A549 (cell line): ENCODE results near the gene ZBTB20. TPM values are rescaled to one million over a fixed set of nuclear protein-coding genes. Genes with fewer than 3 reads are reported as not detected.

ENCODE experiments used
- ATAC-seq, 2 experiments: fragments of 200-7000 bp in 1 of 2; fragments of >200 bp in 1 of 2; cut with Nextera tagmentation in 1 of 2; cut with Tn5 transposase in 1 of 2; 3 replicates each; pipeline versions ENCODE4 v1.8.0 to v1.9.1; 2018 to 2020; ENCODE audit warnings: mild to moderate bottlenecking in 1 of 2, moderate library complexity in 1 of 2
- CTCF ChIA-PET: fragments of 300-600 bp; sonication (Branson Sonifier 250); formaldehyde crosslinking; extraction: SDS; loops from one replicate; lab custom pipeline; 2021; ENCODE audit warnings: antibody characterized with exemption, inconsistent platforms; lab: Yijun Ruan, JAX
- POLR2A ChIA-PET: fragments of 350-600 bp; formaldehyde crosslinking; extraction: SDS; loops from one replicate; lab custom pipeline; 2021; ENCODE audit warnings: antibody characterized with exemption, inconsistent platforms; lab: Yijun Ruan, JAX
- DNase-seq, 2 experiments: peaks; one replicate each; pipeline versions ENCODE4 v3.0.0 to v3.0.0-alpha.2; 2011 to 2016; ENCODE audit warnings: low read depth in 1 of 2, low spot score in 1 of 2
- FAIRE-seq: peaks from 2 replicates; lab custom pipeline; 2011; peaks lifted over from hg19 to GRCh38; lab: Jason Lieb, UNC
- H3K27ac ChIP-seq, 2 experiments: fragments of >200 bp; sonication (Bioruptor Twin); formaldehyde crosslinking; 3 replicates each; pipeline ENCODE4 v1.5.1; 2016 to 2017
- H3K4me1 ChIP-seq: fragments of >200 bp; sonication (Bioruptor Twin); formaldehyde crosslinking; 3 replicates; pipeline ENCODE4 v1.6.1; 2016
- H3K4me2 ChIP-seq: fragments of >200 bp; sonication (Bioruptor Twin); formaldehyde crosslinking; 3 replicates; pipeline ENCODE4 v1.6.1; 2016
- H3K4me3 ChIP-seq: fragments of >200 bp; sonication (Bioruptor Twin); formaldehyde crosslinking; 3 replicates; pipeline ENCODE4 v1.5.1; 2016
- H3K9me3 ChIP-seq: fragments of >200 bp; sonication (Bioruptor Twin); formaldehyde crosslinking; 3 replicates; pipeline ENCODE4 v1.6.1; 2016
- CBX2 ChIP-seq: fragments of 200-600 bp; sonication (generic); IDR thresholded peaks from 2 replicates; pipeline ENCODE4 v1.6.1; 2016; ENCODE audit warnings: low read depth, mild to moderate bottlenecking, borderline replicate concordance
- CEBPB ChIP-seq, 2 experiments: fragments of >200 bp in 1 of 2; sonication (Bioruptor Twin) in 1 of 2; formaldehyde crosslinking in 1 of 2; IDR thresholded peaks; 2 replicates each; pipeline ENCODE4 v1.6.1; 2012 to 2016
- CHD2 ChIP-seq: fragments of 150-350 bp; IDR thresholded peaks from 2 replicates; pipeline ENCODE4 v1.6.1; 2014; ENCODE audit warnings: low read length; ENCODE audit not compliant: partially characterized antibody
- EHMT2 ChIP-seq: fragments of 200-600 bp; sonication (generic); IDR thresholded peaks from 2 replicates; pipeline ENCODE4 v1.6.1; 2016; ENCODE audit warnings: antibody characterized with exemption, low read depth, mild to moderate bottlenecking, moderate library complexity
- EP300 ChIP-seq, 2 experiments: fragments of >200 bp; sonication (Bioruptor Twin); formaldehyde crosslinking; IDR thresholded peaks; 2 replicates in 1 of 2; 3 replicates in 1 of 2; pipeline ENCODE4 v1.6.1; 2016 to 2017
- ESRRA ChIP-seq: fragments of 150-350 bp; IDR thresholded peaks from 2 replicates; pipeline ENCODE4 v1.6.1; 2014; ENCODE audit warnings: mild to moderate bottlenecking, low read length, borderline replicate concordance
- FOSL2 ChIP-seq, 2 experiments: fragments of 450-650 bp in 1 of 2; fragments of >200 bp in 1 of 2; sonication (Bioruptor Twin) in 1 of 2; formaldehyde crosslinking; IDR thresholded peaks; 2 replicates each; pipeline versions ENCODE4 v1.5.0 to v1.6.1; 2016 to 2020; ENCODE audit warnings: mild to moderate bottlenecking in 1 of 2, moderate library complexity in 1 of 2
- GATA3 ChIP-seq: IDR thresholded peaks from 2 replicates; pipeline ENCODE4 v1.6.1; 2012; ENCODE audit warnings: borderline replicate concordance
- HDAC2 ChIP-seq: fragments of 200-600 bp; sonication (generic); IDR thresholded peaks from 2 replicates; pipeline ENCODE4 v1.6.1; 2016
- HOXA7 ChIP-seq: fragments of 250-450 bp; sonication (Bioruptor Pico); IDR thresholded peaks from 2 replicates; pipeline ENCODE4 v1.5.0; 2020; ENCODE audit warnings: mild to moderate bottlenecking, moderate library complexity
- HOXB13 ChIP-seq: fragments of 250-450 bp; sonication (Bioruptor Pico); IDR thresholded peaks from 2 replicates; pipeline ENCODE4 v1.5.0; 2020; ENCODE audit warnings: low read depth, mild to moderate bottlenecking, moderate library complexity
- JUNB ChIP-seq: fragments of >200 bp; sonication (Bioruptor Twin); formaldehyde crosslinking; IDR thresholded peaks from 2 replicates; pipeline ENCODE4 v1.6.1; 2016
- KDM5A ChIP-seq: fragments of 200-600 bp; sonication (generic); IDR thresholded peaks from 2 replicates; pipeline ENCODE4 v1.6.1; 2016; ENCODE audit warnings: antibody characterized with exemption, mild to moderate bottlenecking
- MYC ChIP-seq: IDR thresholded peaks from 2 replicates; pipeline ENCODE4 v1.6.1; 2012; ENCODE audit warnings: mild to moderate bottlenecking, inconsistent platforms, low read length, improper control_type of control experiment, borderline replicate concordance
- NFE2L2 ChIP-seq: fragments of 150-350 bp; conservative IDR thresholded peaks from 2 replicates; pipeline ENCODE4 v1.6.1; 2014; ENCODE audit warnings: low read length
- NPAS2 ChIP-seq: fragments of 250-450 bp; sonication (Bioruptor Pico); IDR thresholded peaks from 2 replicates; pipeline ENCODE4 v1.8.0; 2022; ENCODE audit warnings: mild to moderate bottlenecking, moderate library complexity, borderline replicate concordance
- PHF8 ChIP-seq: fragments of 200-600 bp; sonication (generic); IDR thresholded peaks from 2 replicates; pipeline ENCODE4 v1.6.1; 2016; ENCODE audit warnings: low read depth, mild to moderate bottlenecking, antibody characterized with exemption, moderate library complexity, borderline replicate concordance
- RCOR1 ChIP-seq: fragments of 150-350 bp; IDR thresholded peaks from 2 replicates; pipeline ENCODE4 v1.6.1; 2014; ENCODE audit warnings: antibody characterized with exemption, low read length, low read depth
- SREBF2 ChIP-seq: fragments of 450-650 bp; IDR thresholded peaks from 2 replicates; pipeline ENCODE4 v1.6.1; 2014; ENCODE audit warnings: mild to moderate bottlenecking, moderate library complexity
- TP53 ChIP-seq: fragments of 250-450 bp; sonication (Bioruptor Pico); IDR thresholded peaks from 2 replicates; pipeline ENCODE4 v1.5.0; 2021; ENCODE audit warnings: mild to moderate bottlenecking, moderate library complexity
- ZC3H11A ChIP-seq: fragments of 450-650 bp; IDR thresholded peaks from 2 replicates; pipeline ENCODE4 v1.6.1; 2014; ENCODE audit warnings: antibody characterized with exemption, mild to moderate bottlenecking
- ZFP36 ChIP-seq: fragments of 450-650 bp; IDR thresholded peaks from 2 replicates; pipeline ENCODE4 v1.6.1; 2014; ENCODE audit warnings: borderline replicate concordance; ENCODE audit not compliant: partially characterized antibody
- ZSCAN20 ChIP-seq: fragments of 250-450 bp; sonication (Bioruptor Pico); IDR thresholded peaks from 2 replicates; pipeline ENCODE4 v1.8.0; 2022; ENCODE audit warnings: mild to moderate bottlenecking, moderate library complexity
- WGBS: methylation state at CpG from one replicate; pipeline ENCODE4 v1.1.6; 2017; ENCODE audit errors: missing lambda C conversion rate; 5-methylcytosine and 5-hydroxymethylcytosine counted together
- polyA plus RNA-seq, 4 experiments: library from polyadenylated mRNA; depleted of rRNA in 3 of 4; stranded (reverse); fragments of >200 nt; fragmentation: RNase III in 1 of 4; extraction: RNeasy Plus Mini Kit Qiagen cat#74134 plus additional on column Dnase treatment in 1 of 4; gene quantifications; 2 replicates in 3 of 4; 3 replicates in 1 of 4; pipeline ENCODE4 v1.2.3, GENCODE V29; 2011 to 2017
- TF ChIP-seq, protein P1 (sequence below): fragments of >200 bp; sonication (Bioruptor Twin); formaldehyde crosslinking; IDR thresholded peaks from 3 replicates; pipeline ENCODE4 v1.5.1; 2016
- TF ChIP-seq, protein P2 (sequence below): IDR thresholded peaks from 2 replicates; pipeline ENCODE4 v1.6.1; 2012; ENCODE audit warnings: low read depth, borderline replicate concordance

Gene ZBTB20
- polyA plus RNA-seq, 2 of the 4 experiments (the other 2 are of a cell fraction), result 0.85 to 5.0 TPM

DNA sequence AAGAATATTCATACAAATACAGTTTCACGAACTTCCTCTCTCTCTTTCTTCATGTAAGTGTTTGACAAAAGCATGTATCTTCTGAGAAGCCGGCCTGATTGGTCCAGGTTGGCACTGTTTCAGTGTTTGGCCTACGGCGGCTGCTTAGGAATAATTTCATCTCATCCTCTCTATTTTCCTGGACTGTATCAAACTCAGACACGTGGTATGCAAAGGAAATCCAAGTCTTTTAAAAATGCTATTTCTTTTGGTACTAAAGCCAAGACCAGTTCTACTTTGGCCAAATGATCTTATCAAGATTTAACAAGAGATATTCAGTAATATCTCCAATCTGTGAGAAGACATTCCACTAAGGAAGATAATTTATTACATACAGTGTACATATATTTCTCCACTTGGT lies 700.5 kb downstream of the ZBTB20 start:
- ChIA-PET POLR2A (no interaction called here), CTCF (interaction anchor here (1.2 to 7.8 kb wide), 2 partner anchors 27 to 28 kb away, joined by 4 to 35 read pairs; no protein-coding TSS in a partner anchor)
- DNase-seq (no peak), ATAC-seq (no peak), FAIRE-seq (no peak)
- TF ChIP-seq GATA3, result no peak
- TF ChIP-seq NPAS2 (CRISPR knock-in tag), result no peak
- no peak for TF ChIP-seq HOXA7
- TF ChIP-seq RCOR1, result no peak
- TF ChIP-seq CEBPB (IDR thresholded peaks at IDR 0.05), result no peak
- no peak for TF ChIP-seq ESRRA
- no peak for TF ChIP-seq NFE2L2
- TF ChIP-seq, protein P1, sequence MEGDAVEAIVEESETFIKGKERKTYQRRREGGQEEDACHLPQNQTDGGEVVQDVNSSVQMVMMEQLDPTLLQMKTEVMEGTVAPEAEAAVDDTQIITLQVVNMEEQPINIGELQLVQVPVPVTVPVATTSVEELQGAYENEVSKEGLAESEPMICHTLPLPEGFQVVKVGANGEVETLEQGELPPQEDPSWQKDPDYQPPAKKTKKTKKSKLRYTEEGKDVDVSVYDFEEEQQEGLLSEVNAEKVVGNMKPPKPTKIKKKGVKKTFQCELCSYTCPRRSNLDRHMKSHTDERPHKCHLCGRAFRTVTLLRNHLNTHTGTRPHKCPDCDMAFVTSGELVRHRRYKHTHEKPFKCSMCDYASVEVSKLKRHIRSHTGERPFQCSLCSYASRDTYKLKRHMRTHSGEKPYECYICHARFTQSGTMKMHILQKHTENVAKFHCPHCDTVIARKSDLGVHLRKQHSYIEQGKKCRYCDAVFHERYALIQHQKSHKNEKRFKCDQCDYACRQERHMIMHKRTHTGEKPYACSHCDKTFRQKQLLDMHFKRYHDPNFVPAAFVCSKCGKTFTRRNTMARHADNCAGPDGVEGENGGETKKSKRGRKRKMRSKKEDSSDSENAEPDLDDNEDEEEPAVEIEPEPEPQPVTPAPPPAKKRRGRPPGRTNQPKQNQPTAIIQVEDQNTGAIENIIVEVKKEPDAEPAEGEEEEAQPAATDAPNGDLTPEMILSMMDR, result no peak
- TF ChIP-seq PHF8, result no peak
- TF ChIP-seq TP53 (CRISPR knock-in tag), result no peak
- TF ChIP-seq CBX2, result no peak
- TF ChIP-seq JUNB, result no peak
- no peak for TF ChIP-seq HDAC2
- TF ChIP-seq, protein P2, sequence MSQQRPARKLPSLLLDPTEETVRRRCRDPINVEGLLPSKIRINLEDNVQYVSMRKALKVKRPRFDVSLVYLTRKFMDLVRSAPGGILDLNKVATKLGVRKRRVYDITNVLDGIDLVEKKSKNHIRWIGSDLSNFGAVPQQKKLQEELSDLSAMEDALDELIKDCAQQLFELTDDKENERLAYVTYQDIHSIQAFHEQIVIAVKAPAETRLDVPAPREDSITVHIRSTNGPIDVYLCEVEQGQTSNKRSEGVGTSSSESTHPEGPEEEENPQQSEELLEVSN, result no peak
- TF ChIP-seq SREBF2, result no peak
- TF ChIP-seq EHMT2, result no peak
- no peak for TF ChIP-seq ZSCAN20 (CRISPR knock-in tag)
- TF ChIP-seq ZFP36, result no peak
- TF ChIP-seq KDM5A, result no peak
- no peak for TF ChIP-seq FOSL2 (IDR thresholded peaks at IDR 0.05)
- no peak for TF ChIP-seq FOSL2 (CRISPR knock-in tag; IDR thresholded peaks at IDR 0.05)
- 89% methylated on average over 5 of the region's 5 CpGs for WGBS
- Histone ChIP-seq H3K9me3 (no peaks in the 10 kb centered on the region), H3K4me1 (peaks cover 20% of the 10 kb centered on the region), H3K4me3 (no peak overlapping the region), H3K4me2 (no peak overlapping the region), H3K27ac (no peak overlapping the region)

DNA sequence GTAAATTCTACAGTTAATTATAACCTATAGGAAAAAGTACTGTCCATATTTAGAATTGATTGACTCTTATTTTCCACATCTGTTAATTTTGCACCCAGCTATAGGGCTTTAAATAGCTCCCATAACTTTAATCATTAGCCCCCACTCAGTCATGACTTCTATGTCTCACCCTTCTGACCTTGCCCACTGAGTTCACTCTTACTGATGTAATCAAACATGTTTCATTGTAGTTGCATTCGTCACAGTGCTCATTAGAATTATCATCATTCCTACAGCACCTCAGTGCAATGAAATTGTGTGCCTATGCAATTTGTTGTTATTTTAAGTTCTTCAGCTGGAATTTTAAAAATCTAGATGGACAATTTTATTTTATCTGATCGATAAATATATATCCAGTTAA lies 701.9 kb downstream of the ZBTB20 start:
- WGBS, result 82% methylated on average over 2 of the region's 2 CpGs
- H3K9me3 ChIP-seq, result no peaks in the 10 kb centered on the region
- ATAC-seq, result no peak
- no peak overlapping the region for H3K27ac ChIP-seq
- CTCF ChIA-PET, result interaction anchor here (0.9 to 7.8 kb wide), 2 partner anchors 26 to 62 kb away, joined by 3 to 35 read pairs; no protein-coding TSS in a partner anchor
- DNase-seq, result no peak
- H3K4me2 ChIP-seq, result no peak overlapping the region
- H3K4me3 ChIP-seq, result no peak overlapping the region
- TF ChIP-seq CHD2, result no peak
- TF ChIP-seq, protein P1, result no peak
- no peak for TF ChIP-seq EP300 (IDR thresholded peaks at IDR 0.05)
- TF ChIP-seq MYC, result no peak
- TF ChIP-seq HOXB13 (CRISPR knock-in tag), result no peak
- no peak for TF ChIP-seq ZC3H11A
- no peak for TF ChIP-seq ZFP36
- TF ChIP-seq JUNB, result no peak
- TF ChIP-seq, all 56 proteins: peak for 0
- no peak for FAIRE-seq
- POLR2A ChIA-PET, result no interaction called here
- H3K4me1 ChIP-seq, result peaks cover 15% of the 10 kb centered on the region
